Activated CD8-positive, alpha-beta memory T cell treated with anti-CD3 and anti-CD28 coated beads for 24 hours (primary cell): ENCODE data around the gene MPZL3.

Experiments
- DNase-seq: peaks from one replicate; pipeline ENCODE4 v3.0.0-alpha.2; 2020

The MPZL3 gene

DNA sequence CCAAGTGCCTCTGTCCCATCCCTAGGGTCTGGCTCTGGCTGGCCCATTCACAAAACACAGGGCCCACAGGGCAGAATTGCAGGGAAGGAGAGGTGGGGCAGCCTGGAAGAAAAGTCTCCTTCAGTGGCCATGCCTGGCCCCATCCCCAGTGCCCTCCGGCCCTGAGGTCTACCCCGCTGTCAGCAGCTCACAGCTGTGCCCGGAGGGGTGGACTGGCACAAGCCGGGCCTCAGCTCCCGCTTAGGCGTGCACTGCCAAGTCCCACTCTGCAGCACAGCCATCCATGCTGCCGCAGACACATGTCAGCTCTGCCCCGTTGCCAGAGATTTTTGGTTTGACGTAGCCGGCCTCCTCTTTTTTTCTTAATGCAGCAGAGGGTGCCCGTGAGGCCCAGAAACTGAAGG is 71.9 kb downstream of the MPZL3 start:
- DNase-seq, result no peak

DNA sequence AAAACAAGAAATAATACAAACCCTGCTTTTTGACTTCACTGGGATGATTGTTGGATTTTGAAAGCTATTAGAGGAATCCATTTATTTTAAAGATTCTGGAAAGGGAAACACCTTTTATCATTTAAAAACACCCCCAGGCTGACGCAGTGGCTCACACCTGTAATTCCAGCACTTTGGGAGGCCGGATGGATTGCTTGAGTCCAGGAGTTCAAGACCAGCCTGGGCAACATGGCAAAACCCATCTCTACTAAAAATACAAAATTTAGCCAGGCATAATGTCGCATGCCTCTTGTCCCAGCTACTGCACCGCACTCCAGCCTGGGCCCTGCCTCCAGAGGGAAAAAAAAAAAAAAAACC is 75.4 kb downstream of the MPZL3 start:
- DNase-seq, result no peak
